IMR-90 (cell line): ENCODE data around the gene ASIC2.

Experiments
- BHLHE40 ChIP-seq: fragments of 150-350 bp; IDR thresholded peaks from 2 replicates; pipeline ENCODE4 v1.6.1; 2016; ENCODE audit warnings: mild to moderate bottlenecking, low read depth, low read length
- CEBPB ChIP-seq: IDR thresholded peaks from 2 replicates; pipeline ENCODE4 v1.6.1; 2012; ENCODE audit warnings: low read depth, low read length, improper control_type of control experiment
- FOS ChIP-seq: fragments of 150-350 bp; IDR thresholded peaks from 2 replicates; pipeline ENCODE4 v1.6.1; 2016; ENCODE audit warnings: low read depth, low read length
- MXI1 ChIP-seq: IDR thresholded peaks from 2 replicates; pipeline ENCODE4 v1.6.1; 2012; ENCODE audit warnings: low read depth, mild to moderate bottlenecking, low read length, moderate library complexity, borderline replicate concordance
- POLR2A ChIP-seq: IDR thresholded peaks from 2 replicates; pipeline ENCODE4 v1.6.1; 2012; ENCODE audit warnings: mild to moderate bottlenecking, low read depth, low read length
- RAD21 ChIP-seq: IDR thresholded peaks from 2 replicates; pipeline ENCODE4 v1.6.1; 2012; ENCODE audit warnings: low read length, improper control_type of control experiment
- TF ChIP-seq, protein P1 (sequence below): conservative IDR thresholded peaks from 2 replicates; pipeline ENCODE4 v1.5.1; 2012; ENCODE audit warnings: mild to moderate bottlenecking, low read depth, low read length, improper control_type of control experiment
- TF ChIP-seq, protein P2 (sequence below): fragments of 150-350 bp; IDR thresholded peaks from 2 replicates; pipeline ENCODE4 v1.6.1; 2017; ENCODE audit warnings: mild to moderate bottlenecking, antibody characterized with exemption, low read length, low read depth

DNA sequence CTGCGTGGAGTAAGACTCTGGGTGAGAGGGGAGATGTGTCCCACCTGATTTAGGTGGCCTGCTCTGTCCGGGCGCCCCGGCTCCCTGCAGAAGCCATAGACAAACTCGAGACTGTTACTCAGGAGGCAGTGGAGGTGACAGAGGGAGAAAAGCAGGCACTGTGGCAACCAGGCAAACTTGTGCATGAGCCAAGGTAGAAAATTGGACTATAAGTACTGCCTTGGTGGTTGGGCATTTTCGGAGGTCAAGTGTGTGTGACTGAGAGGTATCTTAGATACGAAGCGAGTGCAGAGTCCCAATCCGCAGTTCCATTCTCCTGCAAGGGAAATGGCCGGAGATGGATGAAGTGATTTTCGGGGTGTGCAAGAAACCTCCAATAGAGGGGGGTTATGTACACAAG is 328.6 kb downstream of the ASIC2 start:
- TF ChIP-seq, protein P1, sequence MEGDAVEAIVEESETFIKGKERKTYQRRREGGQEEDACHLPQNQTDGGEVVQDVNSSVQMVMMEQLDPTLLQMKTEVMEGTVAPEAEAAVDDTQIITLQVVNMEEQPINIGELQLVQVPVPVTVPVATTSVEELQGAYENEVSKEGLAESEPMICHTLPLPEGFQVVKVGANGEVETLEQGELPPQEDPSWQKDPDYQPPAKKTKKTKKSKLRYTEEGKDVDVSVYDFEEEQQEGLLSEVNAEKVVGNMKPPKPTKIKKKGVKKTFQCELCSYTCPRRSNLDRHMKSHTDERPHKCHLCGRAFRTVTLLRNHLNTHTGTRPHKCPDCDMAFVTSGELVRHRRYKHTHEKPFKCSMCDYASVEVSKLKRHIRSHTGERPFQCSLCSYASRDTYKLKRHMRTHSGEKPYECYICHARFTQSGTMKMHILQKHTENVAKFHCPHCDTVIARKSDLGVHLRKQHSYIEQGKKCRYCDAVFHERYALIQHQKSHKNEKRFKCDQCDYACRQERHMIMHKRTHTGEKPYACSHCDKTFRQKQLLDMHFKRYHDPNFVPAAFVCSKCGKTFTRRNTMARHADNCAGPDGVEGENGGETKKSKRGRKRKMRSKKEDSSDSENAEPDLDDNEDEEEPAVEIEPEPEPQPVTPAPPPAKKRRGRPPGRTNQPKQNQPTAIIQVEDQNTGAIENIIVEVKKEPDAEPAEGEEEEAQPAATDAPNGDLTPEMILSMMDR: no peak
- TF ChIP-seq CEBPB (no peak), MXI1 (no peak), POLR2A (no peak), FOS (no peak), RAD21 (no peak), BHLHE40 (no peak)
- TF ChIP-seq, protein P2, sequence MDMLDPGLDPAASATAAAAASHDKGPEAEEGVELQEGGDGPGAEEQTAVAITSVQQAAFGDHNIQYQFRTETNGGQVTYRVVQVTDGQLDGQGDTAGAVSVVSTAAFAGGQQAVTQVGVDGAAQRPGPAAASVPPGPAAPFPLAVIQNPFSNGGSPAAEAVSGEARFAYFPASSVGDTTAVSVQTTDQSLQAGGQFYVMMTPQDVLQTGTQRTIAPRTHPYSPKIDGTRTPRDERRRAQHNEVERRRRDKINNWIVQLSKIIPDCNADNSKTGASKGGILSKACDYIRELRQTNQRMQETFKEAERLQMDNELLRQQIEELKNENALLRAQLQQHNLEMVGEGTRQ: no peak
